ENCODE results near the gene MAPK11. TPM values are rescaled to one million over a fixed set of nuclear protein-coding genes. Genes with fewer than 3 reads are reported as not detected.
A peak's percentile ranks its signal among the peaks of the same experiment; 100 is the strongest.

The MAPK11 gene
- total RNA-seq, 4 donors from 2014 or later = 2.0 to 14.0 (median 2.5) TPM; not detected in 1

DNA sequence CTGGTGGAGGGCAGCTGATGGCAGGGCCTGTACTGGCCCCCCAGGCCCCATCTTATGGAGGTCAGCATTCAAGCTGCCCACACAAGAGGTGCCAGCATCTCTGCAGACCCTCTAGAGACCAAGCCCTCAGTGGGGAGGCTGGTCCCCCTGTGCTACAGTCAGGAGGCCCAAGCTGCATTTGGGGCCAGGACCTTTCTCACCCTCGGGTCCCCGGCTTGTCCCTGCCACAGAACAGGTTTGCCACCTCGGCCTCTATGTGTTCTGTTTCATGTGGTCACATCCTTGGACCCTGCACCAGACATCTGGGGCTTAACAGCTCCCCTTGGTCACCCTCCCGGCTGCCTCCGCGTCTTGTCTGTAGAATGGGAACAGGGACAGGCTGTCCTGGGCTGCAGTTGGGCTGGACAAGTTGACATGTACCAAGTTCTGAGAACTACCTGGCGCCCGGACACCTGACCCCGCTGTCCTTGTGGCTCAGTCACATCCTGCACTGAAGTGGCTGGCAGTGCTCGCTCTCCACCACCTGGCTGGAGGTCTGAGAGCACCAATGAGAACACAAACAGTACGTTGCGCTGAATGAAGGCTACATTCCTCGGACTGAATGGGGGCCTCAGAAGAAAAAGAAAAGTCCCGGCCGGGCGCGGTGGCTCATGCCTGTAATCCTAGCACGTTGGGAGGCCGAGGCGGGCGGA lies 40.0 kb upstream of the MAPK11 start:
- Histone ChIP-seq H3K9me3 (no peaks in the 10 kb centered on the region), H3K27me3 (no peaks in the 10 kb centered on the region), H3K4me3 (no peak overlapping the region), H3K36me3 (no peaks in the 10 kb centered on the region), H3K27ac (peak overlapping the region in 2 of 4 donors; percentile 78 to 97), H3K4me1 (peaks cover 8 to 51% (median 26%) of the 10 kb centered on the region in 4 donors)
- TF ChIP-seq, protein P1, sequence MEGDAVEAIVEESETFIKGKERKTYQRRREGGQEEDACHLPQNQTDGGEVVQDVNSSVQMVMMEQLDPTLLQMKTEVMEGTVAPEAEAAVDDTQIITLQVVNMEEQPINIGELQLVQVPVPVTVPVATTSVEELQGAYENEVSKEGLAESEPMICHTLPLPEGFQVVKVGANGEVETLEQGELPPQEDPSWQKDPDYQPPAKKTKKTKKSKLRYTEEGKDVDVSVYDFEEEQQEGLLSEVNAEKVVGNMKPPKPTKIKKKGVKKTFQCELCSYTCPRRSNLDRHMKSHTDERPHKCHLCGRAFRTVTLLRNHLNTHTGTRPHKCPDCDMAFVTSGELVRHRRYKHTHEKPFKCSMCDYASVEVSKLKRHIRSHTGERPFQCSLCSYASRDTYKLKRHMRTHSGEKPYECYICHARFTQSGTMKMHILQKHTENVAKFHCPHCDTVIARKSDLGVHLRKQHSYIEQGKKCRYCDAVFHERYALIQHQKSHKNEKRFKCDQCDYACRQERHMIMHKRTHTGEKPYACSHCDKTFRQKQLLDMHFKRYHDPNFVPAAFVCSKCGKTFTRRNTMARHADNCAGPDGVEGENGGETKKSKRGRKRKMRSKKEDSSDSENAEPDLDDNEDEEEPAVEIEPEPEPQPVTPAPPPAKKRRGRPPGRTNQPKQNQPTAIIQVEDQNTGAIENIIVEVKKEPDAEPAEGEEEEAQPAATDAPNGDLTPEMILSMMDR (IDR thresholded peaks at IDR 0.05) = no peak
- no peak for TF ChIP-seq POLR2A (IDR thresholded peaks at IDR 0.05)
- no peak for DNase-seq

DNA sequence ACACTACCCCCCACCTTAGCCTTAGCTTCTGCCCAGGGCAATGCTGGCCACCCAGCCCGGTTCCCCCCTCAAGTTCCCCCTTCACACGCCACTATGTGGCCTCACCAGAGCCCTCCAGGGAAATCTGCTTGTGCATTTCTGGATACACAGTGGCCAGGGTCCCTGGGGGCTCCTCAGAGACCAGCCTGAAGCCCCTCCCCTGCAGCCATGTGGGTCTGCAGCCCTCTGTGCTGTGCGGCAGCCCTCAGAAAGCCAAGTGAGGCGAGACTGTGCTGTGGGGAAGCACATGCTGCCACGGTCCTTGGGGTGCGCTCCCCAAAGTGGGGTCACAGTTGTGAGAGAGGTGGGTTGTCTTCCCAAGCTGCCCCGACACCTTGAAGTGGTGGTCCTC lies 39.4 kb upstream of the MAPK11 start:
- no peak for DNase-seq
- Histone ChIP-seq H3K36me3 (no peaks in the 10 kb centered on the region), H3K9me3 (no peaks in the 10 kb centered on the region), H3K4me1 (peaks cover 13 to 51% (median 30%) of the 10 kb centered on the region in 4 donors), H3K4me3 (no peak overlapping the region), H3K27me3 (no peaks in the 10 kb centered on the region), H3K27ac (peak overlapping the region; percentile 62 to 97 (median 76))
- TF ChIP-seq, protein P1 (IDR thresholded peaks at IDR 0.05) = no peak
- TF ChIP-seq POLR2A (IDR thresholded peaks at IDR 0.05) = no peak

DNA sequence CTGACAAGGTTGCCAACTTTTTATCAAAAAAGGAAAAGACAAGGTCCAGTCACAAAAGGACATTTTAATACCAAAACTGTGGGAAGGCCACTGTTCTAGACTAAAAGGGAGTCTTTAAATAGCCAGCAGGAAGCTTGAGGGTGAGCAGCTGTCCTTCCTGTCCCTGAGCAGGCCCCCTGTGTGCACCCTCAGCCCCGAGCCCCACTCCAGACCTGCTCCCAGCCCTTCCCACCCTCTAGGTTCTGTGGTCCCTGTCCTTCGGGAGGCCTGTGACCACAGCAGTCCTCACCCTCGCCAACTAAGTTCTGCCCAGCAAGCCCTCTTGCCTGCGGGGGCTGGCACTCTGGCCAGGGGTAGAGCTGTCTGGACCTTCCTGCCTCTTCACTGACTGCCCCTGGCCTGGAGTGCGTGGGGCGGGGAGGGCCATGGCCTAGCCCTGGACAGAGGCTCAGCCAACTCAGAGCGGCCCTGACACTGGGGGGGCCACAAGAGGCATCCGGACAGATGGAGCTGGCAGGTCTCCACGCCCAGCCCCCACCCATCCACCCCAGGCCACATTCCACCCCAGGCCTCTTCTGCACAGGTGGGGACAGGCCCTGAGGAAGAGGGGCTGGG lies 38.9 kb upstream of the MAPK11 start:
- no peak for DNase-seq
- H3K27me3 ChIP-seq = no peaks in the 10 kb centered on the region
- TF ChIP-seq POLR2A (IDR thresholded peaks at IDR 0.05) = no peak
- TF ChIP-seq, protein P1 (IDR thresholded peaks at IDR 0.05) = no peak
- peak overlapping the region; percentile 62 to 97 (median 76) for H3K27ac ChIP-seq
- H3K4me1 ChIP-seq = peaks cover 17 to 53% (median 34%) of the 10 kb centered on the region in 4 donors
- no peaks in the 10 kb centered on the region for H3K36me3 ChIP-seq
- no peaks in the 10 kb centered on the region for H3K9me3 ChIP-seq
- no peak overlapping the region for H3K4me3 ChIP-seq

DNA sequence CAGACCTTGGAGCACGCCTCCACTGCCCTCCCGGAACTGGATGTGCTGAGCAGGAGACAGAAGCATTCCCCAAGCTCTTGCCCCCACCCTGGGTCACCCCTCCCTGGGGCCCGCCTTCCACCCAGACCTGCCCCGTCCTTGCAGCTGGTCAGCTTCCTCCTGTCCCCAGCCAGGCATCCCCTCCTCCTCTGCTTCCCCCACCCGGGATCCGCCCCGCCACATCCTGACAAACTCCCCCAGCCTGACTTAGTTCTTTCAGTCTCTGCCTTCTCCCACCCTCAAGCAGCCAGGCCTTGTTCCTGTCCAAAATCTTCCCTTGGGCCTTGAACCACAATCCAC lies 38.4 kb upstream of the MAPK11 start:
- peak overlapping the region; percentile 62 to 97 (median 76) for H3K27ac ChIP-seq
- peaks cover 18 to 53% (median 34%) of the 10 kb centered on the region in 4 donors for H3K4me1 ChIP-seq
- H3K36me3 ChIP-seq = no peaks in the 10 kb centered on the region
- H3K9me3 ChIP-seq = no peaks in the 10 kb centered on the region
- TF ChIP-seq, protein P1 (IDR thresholded peaks at IDR 0.05) = no peak
- TF ChIP-seq POLR2A (IDR thresholded peaks at IDR 0.05) = peak in 1 of 2 donors; percentile 12
- no peak overlapping the region for H3K4me3 ChIP-seq
- peak in 2 of 3 donors; percentile 59 to 80 for DNase-seq
- H3K27me3 ChIP-seq = no peaks in the 10 kb centered on the region

GRCh38 chr22:50307890-50308596 lies 37.9 kb upstream of the MAPK11 start:
- no peak for TF ChIP-seq POLR2A (IDR thresholded peaks at IDR 0.05)
- TF ChIP-seq, protein P1 (IDR thresholded peaks at IDR 0.05) = no peak
- Histone ChIP-seq H3K4me1 (peaks cover 23 to 56% (median 38%) of the 10 kb centered on the region in 4 donors), H3K36me3 (no peaks in the 10 kb centered on the region), H3K9me3 (no peaks in the 10 kb centered on the region), H3K27ac (peak overlapping the region; percentile 62 to 97 (median 76)), H3K27me3 (no peaks in the 10 kb centered on the region), H3K4me3 (peak overlapping the region in 1 of 4 donors; percentile 14)
- DNase-seq = no peak

Measured in Peyer's patch (tissue), 4 donors.